ENCODE measurements around the gene ALPK3. TPM values are rescaled to one million over a fixed set of nuclear protein-coding genes. Genes with fewer than 3 reads are reported as not detected.

The ALPK3 gene
- polyA plus RNA-seq, 1 experiment, result 0.06 TPM

DNA sequence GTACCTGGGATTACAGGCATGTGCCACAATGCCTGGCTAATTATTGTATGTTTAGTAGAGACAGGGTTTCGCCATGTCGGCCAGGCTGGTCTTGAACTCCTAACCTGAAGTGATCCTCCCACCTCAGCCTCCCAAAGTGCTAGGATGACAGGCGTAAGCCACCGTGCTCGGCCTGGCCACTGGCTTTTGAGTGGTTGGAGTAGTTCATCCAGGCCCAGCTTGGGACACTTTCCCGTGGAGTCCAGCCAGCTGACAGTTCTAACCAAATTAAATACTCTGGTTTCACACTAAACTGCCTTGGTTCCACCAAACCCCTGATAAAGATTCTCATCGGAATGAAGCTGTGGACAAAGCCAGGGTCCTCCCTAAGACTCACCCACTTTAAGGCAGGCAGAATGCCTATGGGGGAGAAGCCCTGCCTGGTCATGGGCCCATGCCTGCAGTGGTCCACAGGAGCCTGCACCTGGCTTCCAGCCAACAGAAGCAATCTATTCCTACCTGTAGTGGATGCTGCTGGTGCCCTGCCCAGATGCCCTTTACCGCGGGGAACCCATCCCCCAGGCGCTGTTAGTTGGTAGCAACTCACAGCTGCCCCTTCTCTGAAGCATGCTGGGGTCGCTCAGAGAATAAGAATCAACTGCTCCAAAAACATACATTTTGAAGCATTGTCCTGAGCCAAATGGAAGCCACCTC is 62.1 kb downstream of the ALPK3 start:
- no peak overlapping the region for H3K4me3 ChIP-seq (ENCODE audit: low read depth, low read length)
- POLR2A ChIA-PET, result no interaction called here
- no peak for DNase-seq (ENCODE audit: low read depth)
- H3K36me3 ChIP-seq (ENCODE audit: control insufficient read depth, insufficient read depth, low read length), result no peaks in the 10 kb centered on the region
- H3K27me3 ChIP-seq (ENCODE audit: control insufficient read depth, insufficient read depth, low read length), result peaks cover 2% of the 10 kb centered on the region; the same call in 1 of the 2 replicates
- TF ChIP-seq, protein P1, sequence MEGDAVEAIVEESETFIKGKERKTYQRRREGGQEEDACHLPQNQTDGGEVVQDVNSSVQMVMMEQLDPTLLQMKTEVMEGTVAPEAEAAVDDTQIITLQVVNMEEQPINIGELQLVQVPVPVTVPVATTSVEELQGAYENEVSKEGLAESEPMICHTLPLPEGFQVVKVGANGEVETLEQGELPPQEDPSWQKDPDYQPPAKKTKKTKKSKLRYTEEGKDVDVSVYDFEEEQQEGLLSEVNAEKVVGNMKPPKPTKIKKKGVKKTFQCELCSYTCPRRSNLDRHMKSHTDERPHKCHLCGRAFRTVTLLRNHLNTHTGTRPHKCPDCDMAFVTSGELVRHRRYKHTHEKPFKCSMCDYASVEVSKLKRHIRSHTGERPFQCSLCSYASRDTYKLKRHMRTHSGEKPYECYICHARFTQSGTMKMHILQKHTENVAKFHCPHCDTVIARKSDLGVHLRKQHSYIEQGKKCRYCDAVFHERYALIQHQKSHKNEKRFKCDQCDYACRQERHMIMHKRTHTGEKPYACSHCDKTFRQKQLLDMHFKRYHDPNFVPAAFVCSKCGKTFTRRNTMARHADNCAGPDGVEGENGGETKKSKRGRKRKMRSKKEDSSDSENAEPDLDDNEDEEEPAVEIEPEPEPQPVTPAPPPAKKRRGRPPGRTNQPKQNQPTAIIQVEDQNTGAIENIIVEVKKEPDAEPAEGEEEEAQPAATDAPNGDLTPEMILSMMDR (IDR thresholded peaks at IDR 0.05; ENCODE audit: insufficient read depth, low read depth, low read length), result no peak
- CTCF ChIA-PET, result interaction anchor here (0.6 to 2.7 kb wide), 9 partner anchors 10 to 291 kb away, joined by 3 to 16 read pairs (median 4); partner anchors contain the start of gene WDR73

DNA sequence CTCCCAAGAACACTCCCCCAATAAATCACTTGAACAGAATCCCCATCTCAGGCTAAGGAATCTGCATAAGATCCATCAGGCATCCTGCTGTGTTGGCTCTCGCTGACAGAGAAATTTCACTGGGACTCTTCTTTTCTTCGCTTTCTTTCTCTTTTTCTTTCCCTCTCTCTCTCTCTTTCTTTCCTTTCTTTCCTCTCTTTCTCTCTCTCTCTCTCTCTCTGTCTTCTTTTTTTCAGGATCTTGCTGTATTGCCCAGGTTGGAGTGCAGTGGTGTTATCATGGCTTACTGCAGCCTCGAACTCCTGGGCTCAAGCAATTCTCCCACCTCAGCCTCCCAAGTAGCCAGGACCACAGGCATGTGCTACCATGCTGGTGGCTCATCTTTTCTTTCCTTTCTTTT is 62.9 kb downstream of the ALPK3 start:
- ChIA-PET CTCF (interaction anchor here (0.6 to 1.2 kb wide), 2 partner anchors 31 to 292 kb away, joined by 3 read pairs; no protein-coding TSS in a partner anchor), POLR2A (no interaction called here)
- TF ChIP-seq, protein P1 (IDR thresholded peaks at IDR 0.05; ENCODE audit: insufficient read depth, low read depth, low read length), result no peak
- Histone ChIP-seq H3K4me3 (ENCODE audit: low read depth, low read length) (no peak overlapping the region), H3K36me3 (ENCODE audit: control insufficient read depth, insufficient read depth, low read length) (no peaks in the 10 kb centered on the region), H3K27me3 (ENCODE audit: control insufficient read depth, insufficient read depth, low read length) (peaks cover 5% of the 10 kb centered on the region; the same call in 1 of the 2 replicates)
- DNase-seq (ENCODE audit: low read depth), result no peak

DNA sequence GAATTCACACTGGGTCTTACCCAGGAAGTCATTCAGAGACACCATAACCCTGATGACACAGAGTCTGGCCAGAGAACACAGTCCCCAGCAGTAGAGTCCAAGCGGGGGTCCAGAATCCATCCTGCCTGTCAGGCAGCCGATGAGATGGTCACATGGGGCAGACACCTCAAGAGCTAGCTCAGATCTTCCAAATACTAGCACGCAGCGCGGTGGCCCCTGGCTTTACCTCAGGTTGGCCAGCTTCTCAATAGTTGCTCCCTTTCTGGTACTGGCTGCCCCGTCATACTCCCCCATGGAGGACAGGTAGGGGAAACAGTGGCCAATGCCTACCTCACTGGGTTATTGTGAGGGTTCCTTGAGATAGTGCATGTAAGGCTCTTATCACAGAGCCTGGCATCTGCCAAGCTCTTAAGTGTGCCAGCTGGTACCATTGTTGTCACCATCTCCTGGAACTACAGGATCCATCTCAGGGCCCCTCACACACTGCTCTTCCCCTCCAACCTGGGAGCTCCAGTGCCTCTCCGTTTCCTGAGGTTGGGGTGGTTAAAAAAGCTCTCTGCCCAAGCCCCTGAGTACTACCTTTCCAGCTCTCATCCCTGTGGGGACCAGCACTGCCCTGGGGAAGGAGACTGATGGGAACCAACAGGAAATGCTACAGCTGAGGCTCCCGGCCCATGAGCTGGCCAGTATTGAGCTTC is 63.8 kb downstream of the ALPK3 start:
- CTCF ChIA-PET, result interaction anchor here (1.1 to 1.8 kb wide), 2 partner anchors 47 to 282 kb away, joined by 4 to 6 read pairs; no protein-coding TSS in a partner anchor
- POLR2A ChIA-PET, result no interaction called here
- TF ChIP-seq, protein P1 (IDR thresholded peaks at IDR 0.05; ENCODE audit: insufficient read depth, low read depth, low read length), result no peak
- peaks cover 5% of the 10 kb centered on the region; the same call in 1 of the 2 replicates for H3K27me3 ChIP-seq (ENCODE audit: control insufficient read depth, insufficient read depth, low read length)
- H3K4me3 ChIP-seq (ENCODE audit: low read depth, low read length), result no peak overlapping the region
- no peak for DNase-seq (ENCODE audit: low read depth)
- H3K36me3 ChIP-seq (ENCODE audit: control insufficient read depth, insufficient read depth, low read length), result no peaks in the 10 kb centered on the region

DNA sequence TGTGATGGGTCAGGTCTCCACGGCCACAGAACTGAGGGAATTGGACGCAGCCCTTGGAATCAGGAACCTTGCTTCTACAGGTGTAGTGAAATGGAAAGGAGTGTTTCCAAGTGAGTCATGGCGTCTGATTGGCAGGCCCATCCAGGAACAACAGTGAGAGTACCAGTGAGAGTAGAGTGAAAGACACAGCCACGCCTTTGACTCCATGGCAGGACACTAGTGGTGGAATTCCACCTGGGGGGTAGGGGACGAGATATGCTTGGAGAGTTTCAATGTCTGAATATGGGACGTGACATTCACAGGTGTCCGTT is 64.3 kb downstream of the ALPK3 start:
- CTCF ChIA-PET, result interaction anchor here (1.1 to 1.8 kb wide), 3 partner anchors 46 to 294 kb away, joined by 4 to 6 read pairs (median 5); no protein-coding TSS in a partner anchor
- no peak overlapping the region for H3K4me3 ChIP-seq (ENCODE audit: low read depth, low read length)
- TF ChIP-seq, protein P1 (IDR thresholded peaks at IDR 0.05; ENCODE audit: insufficient read depth, low read depth, low read length), result no peak
- H3K36me3 ChIP-seq (ENCODE audit: control insufficient read depth, insufficient read depth, low read length), result no peaks in the 10 kb centered on the region
- DNase-seq (ENCODE audit: low read depth), result no peak
- POLR2A ChIA-PET, result no interaction called here
- peaks cover 5% of the 10 kb centered on the region; the same call in 1 of the 2 replicates for H3K27me3 ChIP-seq (ENCODE audit: control insufficient read depth, insufficient read depth, low read length)

DNA sequence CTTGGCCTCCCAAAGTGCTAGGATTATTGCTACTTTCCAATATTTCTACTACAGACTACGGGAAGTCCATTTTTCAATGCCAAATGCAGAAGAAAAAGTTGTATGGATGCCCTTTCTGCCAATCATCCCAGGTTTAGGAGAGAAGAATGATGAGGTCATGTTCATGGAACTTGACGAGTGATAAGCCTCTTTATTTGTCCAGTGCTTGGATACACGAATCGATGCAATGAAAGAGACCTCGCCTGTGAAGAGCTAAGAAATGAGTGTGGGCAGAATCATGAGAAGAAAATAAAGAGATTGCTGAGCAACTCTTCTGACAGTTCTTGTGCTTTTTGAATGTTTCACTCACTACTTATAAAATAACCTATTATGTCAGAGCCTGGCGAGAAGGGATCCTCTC is 66.3 kb downstream of the ALPK3 start:
- ChIA-PET POLR2A (no interaction called here), CTCF (interaction anchor here (1.1 to 1.3 kb wide), 2 partner anchors 10 to 229 kb away, joined by 3 read pairs; partner anchors contain the start of gene WDR73)
- Histone ChIP-seq H3K36me3 (ENCODE audit: control insufficient read depth, insufficient read depth, low read length) (no peaks in the 10 kb centered on the region), H3K4me3 (ENCODE audit: low read depth, low read length) (no peak overlapping the region), H3K27me3 (ENCODE audit: control insufficient read depth, insufficient read depth, low read length) (peaks cover 5% of the 10 kb centered on the region; the same call in 1 of the 2 replicates)
- TF ChIP-seq, protein P1 (IDR thresholded peaks at IDR 0.05; ENCODE audit: insufficient read depth, low read depth, low read length), result no peak
- DNase-seq (ENCODE audit: low read depth), result no peak
